ENCODE data around the gene MDM4. TPM values are rescaled to one million over a fixed set of nuclear protein-coding genes. Genes with fewer than 3 reads are reported as not detected.

MDM4 gene
- total RNA-seq, 1 donor from 2014 or later = 92.5 TPM

GRCh38 chr1:204532832-204533231, 16.6 kb downstream of the MDM4 start:
- no peaks in the 10 kb centered on the region for H3K27me3 Mint-ChIP-seq (ENCODE audit: low read depth)
- no peak for DNase-seq (ENCODE audit: low read depth, low spot score)
- H3K36me3 Mint-ChIP-seq (ENCODE audit: low read depth) = peaks cover 12% of the 10 kb centered on the region
- H3K27ac Mint-ChIP-seq (ENCODE audit: unreplicated experiment) = no peak overlapping the region
- no peaks in the 10 kb centered on the region for H3K9me3 Mint-ChIP-seq
- no peak overlapping the region for H3K4me3 Mint-ChIP-seq
- no peak for TF ChIP-seq CTCF (conservative IDR thresholded peaks at IDR 0.05)
- H3K4me1 Mint-ChIP-seq = no peaks in the 10 kb centered on the region

GRCh38 chr1:204541626-204542025, 25.4 kb downstream of the MDM4 start:
- DNase-seq (ENCODE audit: low read depth, low spot score) = no peak
- H3K27me3 Mint-ChIP-seq (ENCODE audit: low read depth) = no peaks in the 10 kb centered on the region
- no peak for TF ChIP-seq CTCF (conservative IDR thresholded peaks at IDR 0.05)
- peaks cover 24% of the 10 kb centered on the region for H3K36me3 Mint-ChIP-seq (ENCODE audit: low read depth)
- H3K27ac Mint-ChIP-seq (ENCODE audit: unreplicated experiment) = no peak overlapping the region
- H3K4me3 Mint-ChIP-seq = no peak overlapping the region
- H3K4me1 Mint-ChIP-seq = peaks cover 5% of the 10 kb centered on the region
- H3K9me3 Mint-ChIP-seq = no peaks in the 10 kb centered on the region

- Mint-ChIP-seq H3K9me3 (no peaks in the 10 kb centered on the region), H3K4me3 (no peak overlapping the region), H3K27ac (ENCODE audit: unreplicated experiment) (no peak overlapping the region), H3K36me3 (ENCODE audit: low read depth) (peaks cover 34% of the 10 kb centered on the region), H3K4me1 (peaks cover 5% of the 10 kb centered on the region), H3K27me3 (ENCODE audit: low read depth) (no peaks in the 10 kb centered on the region)
- DNase-seq (ENCODE audit: low read depth, low spot score) = no peak
- TF ChIP-seq CTCF (conservative IDR thresholded peaks at IDR 0.05) = no peak
These were observed 28.1 kb downstream of the MDM4 start for GRCh38 chr1:204544321-204544720.

- no peaks in the 10 kb centered on the region for H3K9me3 Mint-ChIP-seq
- H3K36me3 Mint-ChIP-seq (ENCODE audit: low read depth) = peaks cover 34% of the 10 kb centered on the region
- no peak overlapping the region for H3K4me3 Mint-ChIP-seq
- peaks cover 5% of the 10 kb centered on the region for H3K4me1 Mint-ChIP-seq
- H3K27ac Mint-ChIP-seq (ENCODE audit: unreplicated experiment) = no peak overlapping the region
- no peaks in the 10 kb centered on the region for H3K27me3 Mint-ChIP-seq (ENCODE audit: low read depth)
- TF ChIP-seq CTCF (conservative IDR thresholded peaks at IDR 0.05) = no peak
- DNase-seq (ENCODE audit: low read depth, low spot score) = no peak
These were observed 29.0 kb downstream of the MDM4 start for GRCh38 chr1:204545202-204545601.

- no peaks in the 10 kb centered on the region for H3K27me3 Mint-ChIP-seq (ENCODE audit: low read depth)
- DNase-seq (ENCODE audit: low read depth, low spot score) = no peak
- H3K27ac Mint-ChIP-seq (ENCODE audit: unreplicated experiment) = no peak overlapping the region
- peaks cover 37% of the 10 kb centered on the region for H3K36me3 Mint-ChIP-seq (ENCODE audit: low read depth)
- peaks cover 5% of the 10 kb centered on the region for H3K4me1 Mint-ChIP-seq
- H3K9me3 Mint-ChIP-seq = no peaks in the 10 kb centered on the region
- no peak overlapping the region for H3K4me3 Mint-ChIP-seq
- TF ChIP-seq CTCF (conservative IDR thresholded peaks at IDR 0.05) = no peak
These were observed 29.7 kb downstream of the MDM4 start for GRCh38 chr1:204545881-204546280.

GRCh38 chr1:204548265-204548664, 32.1 kb downstream of the MDM4 start:
- no peak overlapping the region for H3K27ac Mint-ChIP-seq (ENCODE audit: unreplicated experiment)
- TF ChIP-seq CTCF (conservative IDR thresholded peaks at IDR 0.05) = no peak
- no peaks in the 10 kb centered on the region for H3K9me3 Mint-ChIP-seq
- no peaks in the 10 kb centered on the region for H3K4me1 Mint-ChIP-seq
- H3K27me3 Mint-ChIP-seq (ENCODE audit: low read depth) = no peaks in the 10 kb centered on the region
- H3K36me3 Mint-ChIP-seq (ENCODE audit: low read depth) = peaks cover 35% of the 10 kb centered on the region
- no peak overlapping the region for H3K4me3 Mint-ChIP-seq
- DNase-seq (ENCODE audit: low read depth, low spot score) = no peak
